Measurements from ENCODE around the gene TBC1D1. TPM values are rescaled to one million over a fixed set of nuclear protein-coding genes. Genes with fewer than 3 reads are reported as not detected.

Gene TBC1D1
- total and polyA plus RNA-seq, 2 donors (not counting 3 experiments of a cell fraction or from before 2014, with no cell fraction given): 63.5 to 116 TPM

DNA sequence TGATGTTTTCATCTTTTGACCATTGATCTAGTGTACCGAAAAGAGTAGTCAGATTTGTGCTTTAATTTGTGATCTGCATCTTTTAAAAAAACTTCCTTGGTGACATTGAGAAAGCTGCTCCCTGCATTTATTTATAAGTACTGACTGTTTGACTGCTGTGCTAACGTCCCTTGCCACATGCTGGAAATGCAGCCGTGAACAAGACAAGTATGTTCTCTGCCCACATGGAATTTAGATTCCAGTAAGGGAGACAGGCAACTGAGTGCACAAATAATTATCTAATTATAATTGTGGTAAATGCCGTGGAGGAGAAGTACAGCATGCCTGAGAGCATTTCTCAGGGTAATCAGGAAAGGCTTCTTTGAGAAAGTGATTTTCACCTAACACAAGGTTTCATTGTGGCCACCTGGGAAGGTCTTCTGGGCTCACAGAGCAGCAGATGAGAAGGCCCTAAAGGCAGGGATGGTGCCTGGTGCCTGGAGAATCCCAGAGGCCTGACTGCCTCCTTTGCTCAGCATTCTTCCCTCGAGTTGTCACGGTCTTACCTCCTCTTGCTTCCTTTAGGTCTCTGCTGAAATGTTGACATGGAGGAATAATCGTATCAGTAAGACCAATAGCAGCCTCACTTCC lies 125.1 kb downstream of the TBC1D1 start:
- H3K27ac ChIP-seq (ENCODE audit: insufficient read depth, low read depth, low read length): no peak overlapping the region
- ChIA-PET CTCF (no interaction called here), POLR2A (no interaction called here)
- H3K4me3 ChIP-seq (replicated peaks in 1 of 3; ENCODE audit: insufficient read depth in 1 of 3, low read depth in 1 of 3, low read length in 3 of 3): no peak overlapping the region
- no peak overlapping the region for H3K4me2 ChIP-seq (ENCODE audit: insufficient read depth, low read length)
- no peak overlapping the region for H3K9ac ChIP-seq (replicated peaks; ENCODE audit: extremely low read depth, insufficient read depth, low read length)
- H3K9me1 ChIP-seq (replicated peaks; ENCODE audit: control insufficient read depth, extremely low read depth, insufficient read depth, low read length): no peaks in the 10 kb centered on the region
- DNase-seq (ENCODE audit: low read depth, low spot score): no peak
- intact Hi-C loops (cut with micrococcal nuclease) (no loop called here), dilution Hi-C loops (cut with MboI; ENCODE audit: extremely low pct_ligation_motif_present, low sequenced_read_pairs) (no loop called here)
- BruUV-seq (replicated peaks): no TSS peak
- no peaks in the 10 kb centered on the region for H3K27me3 ChIP-seq (ENCODE audit: control insufficient read depth in 2 of 2, insufficient read depth in 2 of 2, low read length in 2 of 2)
- TF ChIP-seq FOS (IDR thresholded peaks at IDR 0.05; ENCODE audit: borderline replicate concordance, insufficient read depth, low read length): no peak
- no peak for TF ChIP-seq EZH2 (IDR thresholded peaks at IDR 0.05; ENCODE audit: borderline replicate concordance, low read depth, low read length, severe bottlenecking)
- no peak for TF ChIP-seq POLR2AphosphoS5 (IDR thresholded peaks at IDR 0.05; ENCODE audit: insufficient read depth, low read depth, low read length)
- TF ChIP-seq POLR2A (IDR thresholded peaks at IDR 0.05; ENCODE audit: low read depth, low read length): no peak
- TF ChIP-seq MAX (IDR thresholded peaks at IDR 0.05; ENCODE audit: insufficient read depth, insufficient read length): no peak
- no peak for TF ChIP-seq JUN (IDR thresholded peaks at IDR 0.05; ENCODE audit: borderline replicate concordance, insufficient read depth, insufficient read length, low read depth)
- no peak for TF ChIP-seq MYC (IDR thresholded peaks at IDR 0.05; ENCODE audit: low read depth, low read length)
- TF ChIP-seq, protein P1, sequence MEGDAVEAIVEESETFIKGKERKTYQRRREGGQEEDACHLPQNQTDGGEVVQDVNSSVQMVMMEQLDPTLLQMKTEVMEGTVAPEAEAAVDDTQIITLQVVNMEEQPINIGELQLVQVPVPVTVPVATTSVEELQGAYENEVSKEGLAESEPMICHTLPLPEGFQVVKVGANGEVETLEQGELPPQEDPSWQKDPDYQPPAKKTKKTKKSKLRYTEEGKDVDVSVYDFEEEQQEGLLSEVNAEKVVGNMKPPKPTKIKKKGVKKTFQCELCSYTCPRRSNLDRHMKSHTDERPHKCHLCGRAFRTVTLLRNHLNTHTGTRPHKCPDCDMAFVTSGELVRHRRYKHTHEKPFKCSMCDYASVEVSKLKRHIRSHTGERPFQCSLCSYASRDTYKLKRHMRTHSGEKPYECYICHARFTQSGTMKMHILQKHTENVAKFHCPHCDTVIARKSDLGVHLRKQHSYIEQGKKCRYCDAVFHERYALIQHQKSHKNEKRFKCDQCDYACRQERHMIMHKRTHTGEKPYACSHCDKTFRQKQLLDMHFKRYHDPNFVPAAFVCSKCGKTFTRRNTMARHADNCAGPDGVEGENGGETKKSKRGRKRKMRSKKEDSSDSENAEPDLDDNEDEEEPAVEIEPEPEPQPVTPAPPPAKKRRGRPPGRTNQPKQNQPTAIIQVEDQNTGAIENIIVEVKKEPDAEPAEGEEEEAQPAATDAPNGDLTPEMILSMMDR (IDR thresholded peaks at IDR 0.05; ENCODE audit: extremely low read depth in 1 of 2, insufficient read depth in 1 of 2, low read depth in 1 of 2, low read length in 2 of 2): no peak
- TF ChIP-seq GATA2 (IDR thresholded peaks at IDR 0.05; ENCODE audit: insufficient read depth, insufficient read length, low read depth, low read length): no peak
- H3K36me3 ChIP-seq (ENCODE audit: control insufficient read depth in 2 of 2, extremely low read depth in 1 of 2, insufficient read depth in 2 of 2, low read length in 2 of 2): peaks cover 0 to 2% of the 10 kb centered on the region in 2 experiments
- H3K9me3 ChIP-seq (replicated peaks; ENCODE audit: control insufficient read depth, insufficient read depth, low read length): no peaks in the 10 kb centered on the region
- no peaks in the 10 kb centered on the region for H3K4me1 ChIP-seq (ENCODE audit: control insufficient read depth, extremely low read depth, insufficient read depth, low read length)
- no peak for FAIRE-seq
- no peak overlapping the region for H2AFZ ChIP-seq (ENCODE audit: low read depth, low read length)
- peaks cover 2% of the 10 kb centered on the region for H3K79me2 ChIP-seq (ENCODE audit: control insufficient read depth, insufficient read depth, low read length)
- H4K20me1 ChIP-seq (replicated peaks; ENCODE audit: control insufficient read depth, extremely low read depth, insufficient read depth, low read length): no peaks in the 10 kb centered on the region

Data from endothelial cell of umbilical vein (primary cell).